ENCODE results near the gene SMPD2. TPM values are rescaled to one million over a fixed set of nuclear protein-coding genes. Genes with fewer than 3 reads are reported as not detected.
A peak's percentile ranks its signal among the peaks of the same experiment; 100 is the strongest.

The SMPD2 gene
- total RNA-seq: 10 to 100 TPM; 15.1 to 15.8 TPM
- polyA plus RNA-seq: 9.4 TPM

GRCh38 chr6:109440331-109441068 is at the start of gene SMPD2, which contains the start of gene PPIL6:
Gene SMPD2, plus strand, starts transcription at chr6:109440724. Its CDS starts 398 bp downstream, at chr6:109441122.
Gene PPIL6, minus strand, starts transcription at chr6:109440628. Its CDS starts 38 bp downstream, at chr6:109440590.
- peaks cover 21% of the 10 kb centered on the region for H3K4me1 ChIP-seq (ENCODE audit: insufficient read depth, low read length)
- Mint-ChIP-seq H3K27ac (peak within 1 kb of the TSS; percentile 94 to 99 (median 96)), H3K9me3 (no peaks in the 10 kb centered on the region), H3K4me1 (peaks cover 22 to 32% (median 32%) of the 10 kb centered on the region in 3 donors), H3K4me3 (peak within 1 kb of the TSS; percentile 90 to 95 (median 93)), H3K27me3 (peaks cover 0 to 3% of the 10 kb centered on the region in 2 donors), H3K36me3 (peaks cover 0 to 40% (median 3%) of the 10 kb centered on the region in 3 donors)
- CTCF ChIA-PET: interaction anchor here (0.9 to 5.9 kb wide), 12 partner anchors 9 to 251 kb away, joined by 3 to 49 read pairs (median 6); partner anchors contain the start of genes AK9, CD164, FIG4 and MICAL1
- no peaks in the 10 kb centered on the region for H3K9me3 ChIP-seq (ENCODE audit: low read length)
- no peaks in the 10 kb centered on the region for H3K27me3 ChIP-seq (ENCODE audit: insufficient read depth, low read length, poor library complexity, severe bottlenecking)
- POLR2A ChIA-PET: interaction anchor here (0.7 to 5.1 kb wide), 5 partner anchors 11 to 58 kb away, joined by 4 to 45 read pairs (median 15); partner anchors contain the start of genes CD164, MICAL1 and ZBTB24
- H3K4me3 ChIP-seq (ENCODE audit: low read length): peak within 1 kb of the TSS; percentile 69
- H3K27ac ChIP-seq (ENCODE audit: low read depth, low read length): peak within 1 kb of the TSS; percentile 90
- no peaks in the 10 kb centered on the region for H3K36me3 ChIP-seq (ENCODE audit: insufficient read depth, low read length)
- peak; percentile 73 to 86 (median 79) for DNase-seq

- no peaks in the 10 kb centered on the region for H3K36me3 Mint-ChIP-seq
- CTCF ChIA-PET: interaction anchor here (3.5 kb wide), 1 partner anchor 10 kb away, joined by 18 read pairs; the partner anchor contains the start of gene CD164
Measured at GRCh38 chr6:109393157-109393885, 47.2 kb upstream of the SMPD2 start.

GRCh38 chr6:109393886-109394281 is 46.6 kb upstream of the SMPD2 start:
- no peaks in the 10 kb centered on the region for H3K36me3 Mint-ChIP-seq
- CTCF ChIA-PET: interaction anchor here (1.0 to 3.5 kb wide), 2 partner anchors 9 to 11 kb away, joined by 3 to 18 read pairs; partner anchors contain the start of gene CD164
- no peak overlapping the region for H3K4me3 Mint-ChIP-seq
- Histone ChIP-seq H3K27ac (ENCODE audit: low read depth, low read length) (no peak overlapping the region), H3K9me3 (ENCODE audit: low read length) (no peaks in the 10 kb centered on the region), H3K4me1 (ENCODE audit: insufficient read depth, low read length) (no peaks in the 10 kb centered on the region), H3K27me3 (ENCODE audit: insufficient read depth, low read length, poor library complexity, severe bottlenecking) (no peaks in the 10 kb centered on the region), H3K4me3 (ENCODE audit: low read length) (no peak overlapping the region), H3K36me3 (ENCODE audit: insufficient read depth, low read length) (no peaks in the 10 kb centered on the region)
- DNase-seq: no peak
- POLR2A ChIA-PET: no interaction called here
- no peaks in the 10 kb centered on the region for H3K4me1 Mint-ChIP-seq
- H3K27me3 Mint-ChIP-seq: no peaks in the 10 kb centered on the region
- no peak overlapping the region for H3K27ac Mint-ChIP-seq
- H3K9me3 Mint-ChIP-seq: no peaks in the 10 kb centered on the region

More at GRCh38 chr6:109393157-109393885, 47.2 kb upstream of the SMPD2 start:
- Mint-ChIP-seq H3K27me3 (no peaks in the 10 kb centered on the region), H3K4me1 (no peaks in the 10 kb centered on the region), H3K27ac (no peak overlapping the region), H3K4me3 (no peak overlapping the region), H3K9me3 (no peaks in the 10 kb centered on the region)
- no peaks in the 10 kb centered on the region for H3K9me3 ChIP-seq (ENCODE audit: low read length)
- no peaks in the 10 kb centered on the region for H3K4me1 ChIP-seq (ENCODE audit: insufficient read depth, low read length)
- no peaks in the 10 kb centered on the region for H3K36me3 ChIP-seq (ENCODE audit: insufficient read depth, low read length)
- H3K27ac ChIP-seq (ENCODE audit: low read depth, low read length): no peak overlapping the region
- no peak overlapping the region for H3K4me3 ChIP-seq (ENCODE audit: low read length)
- H3K27me3 ChIP-seq (ENCODE audit: insufficient read depth, low read length, poor library complexity, severe bottlenecking): no peaks in the 10 kb centered on the region
- POLR2A ChIA-PET: no interaction called here
- no peak for DNase-seq

GRCh38 chr6:109396046-109396718 is 44.3 kb upstream of the SMPD2 start:
- DNase-seq: no peak
- Histone ChIP-seq H3K4me1 (ENCODE audit: insufficient read depth, low read length) (no peaks in the 10 kb centered on the region), H3K4me3 (ENCODE audit: low read length) (no peak overlapping the region), H3K36me3 (ENCODE audit: insufficient read depth, low read length) (no peaks in the 10 kb centered on the region), H3K27ac (ENCODE audit: low read depth, low read length) (no peak overlapping the region), H3K27me3 (ENCODE audit: insufficient read depth, low read length, poor library complexity, severe bottlenecking) (no peaks in the 10 kb centered on the region), H3K9me3 (ENCODE audit: low read length) (no peaks in the 10 kb centered on the region)
- Mint-ChIP-seq H3K9me3 (no peaks in the 10 kb centered on the region), H3K27ac (no peak overlapping the region), H3K36me3 (no peaks in the 10 kb centered on the region), H3K27me3 (no peaks in the 10 kb centered on the region), H3K4me3 (no peak overlapping the region), H3K4me1 (no peaks in the 10 kb centered on the region)
- POLR2A ChIA-PET: interaction anchor here (2.3 kb wide), 1 partner anchor 14 kb away, joined by 6 read pairs; the partner anchor contains the start of gene CD164
- CTCF ChIA-PET: interaction anchor here (1.6 to 2.3 kb wide), 2 partner anchors 12 to 208 kb away, joined by 3 to 8 read pairs; no protein-coding TSS in a partner anchor

GRCh38 chr6:109397020-109397419 is 43.5 kb upstream of the SMPD2 start:
- POLR2A ChIA-PET: interaction anchor here (2.3 kb wide), 1 partner anchor 14 kb away, joined by 6 read pairs; the partner anchor contains the start of gene CD164
- Histone ChIP-seq H3K4me1 (ENCODE audit: insufficient read depth, low read length) (no peaks in the 10 kb centered on the region), H3K27ac (ENCODE audit: low read depth, low read length) (no peak overlapping the region), H3K4me3 (ENCODE audit: low read length) (no peak overlapping the region), H3K36me3 (ENCODE audit: insufficient read depth, low read length) (no peaks in the 10 kb centered on the region), H3K27me3 (ENCODE audit: insufficient read depth, low read length, poor library complexity, severe bottlenecking) (no peaks in the 10 kb centered on the region), H3K9me3 (ENCODE audit: low read length) (no peaks in the 10 kb centered on the region)
- Mint-ChIP-seq H3K36me3 (no peaks in the 10 kb centered on the region), H3K9me3 (no peaks in the 10 kb centered on the region), H3K4me3 (no peak overlapping the region), H3K4me1 (no peaks in the 10 kb centered on the region), H3K27me3 (no peaks in the 10 kb centered on the region), H3K27ac (no peak overlapping the region)
- CTCF ChIA-PET: interaction anchor here (1.6 to 2.3 kb wide), 2 partner anchors 13 to 209 kb away, joined by 3 to 8 read pairs; no protein-coding TSS in a partner anchor
- DNase-seq: no peak

GRCh38 chr6:109406196-109406595 is 34.3 kb upstream of the SMPD2 start:
- H3K4me1 ChIP-seq (ENCODE audit: insufficient read depth, low read length): no peaks in the 10 kb centered on the region
- H3K4me3 Mint-ChIP-seq: no peak overlapping the region
- POLR2A ChIA-PET: no interaction called here
- no peak overlapping the region for H3K4me3 ChIP-seq (ENCODE audit: low read length)
- no peak overlapping the region for H3K27ac ChIP-seq (ENCODE audit: low read depth, low read length)
- H3K4me1 Mint-ChIP-seq: no peaks in the 10 kb centered on the region
- peaks cover 0 to 2% (median 0%) of the 10 kb centered on the region in 3 donors for H3K36me3 Mint-ChIP-seq
- no peaks in the 10 kb centered on the region for H3K9me3 ChIP-seq (ENCODE audit: low read length)
- no peak overlapping the region for H3K27ac Mint-ChIP-seq
- H3K9me3 Mint-ChIP-seq: peaks cover 0 to 5% (median 1%) of the 10 kb centered on the region in 5 donors
- H3K27me3 Mint-ChIP-seq: peaks cover 3 to 19% of the 10 kb centered on the region in 2 donors
- DNase-seq: no peak
- no peaks in the 10 kb centered on the region for H3K27me3 ChIP-seq (ENCODE audit: insufficient read depth, low read length, poor library complexity, severe bottlenecking)
- H3K36me3 ChIP-seq (ENCODE audit: insufficient read depth, low read length): no peaks in the 10 kb centered on the region
- CTCF ChIA-PET: no interaction called here

GRCh38 chr6:109411034-109411433 is 29.5 kb upstream of the SMPD2 start:
- Mint-ChIP-seq H3K27ac (no peak overlapping the region), H3K9me3 (peaks cover 0 to 5% (median 1%) of the 10 kb centered on the region in 5 donors), H3K27me3 (peaks cover 0 to 15% of the 10 kb centered on the region in 2 donors), H3K36me3 (peaks cover 0 to 2% (median 0%) of the 10 kb centered on the region in 3 donors), H3K4me1 (no peaks in the 10 kb centered on the region), H3K4me3 (no peak overlapping the region)
- ChIA-PET POLR2A (no interaction called here), CTCF (no interaction called here)
- Histone ChIP-seq H3K4me1 (ENCODE audit: insufficient read depth, low read length) (no peaks in the 10 kb centered on the region), H3K27me3 (ENCODE audit: insufficient read depth, low read length, poor library complexity, severe bottlenecking) (no peaks in the 10 kb centered on the region), H3K9me3 (ENCODE audit: low read length) (no peaks in the 10 kb centered on the region), H3K4me3 (ENCODE audit: low read length) (no peak overlapping the region), H3K27ac (ENCODE audit: low read depth, low read length) (no peak overlapping the region), H3K36me3 (ENCODE audit: insufficient read depth, low read length) (no peaks in the 10 kb centered on the region)
- no peak for DNase-seq
